Effector memory CD8-positive, alpha-beta T cell (primary cell): Measurements from ENCODE around the gene SLC25A13.
"Not testable (repeated sequence)": the region's sequence is repeated elsewhere in the genome, so short reads cannot be mapped to it uniquely, and the experiment has no call there.

ENCODE experiments used
- ATAC-seq: fragments of 150-1000 bp; cut with Tn5 transposase; replicated peaks from 2 replicates; pipeline ENCODE4 v1.10.0; 2021; ENCODE audit warnings: mild to moderate bottlenecking, moderate library complexity
- DNase-seq, 3 experiments: peaks; one replicate each; pipeline ENCODE4 v3.0.0; 2021
- H3K27ac Mint-ChIP-seq, 2 donors: one replicate each; pipeline ENCODE4 v1.8.0; 2022; ENCODE audit warnings: mild to moderate bottlenecking in 2 of 2, mixed read lengths in 2 of 2, moderate library complexity in 2 of 2
- H3K27me3 Mint-ChIP-seq, 2 donors: one replicate each; pipeline ENCODE4 v1.8.0; 2022; ENCODE audit warnings: mixed read lengths in 2 of 2
- H3K36me3 Mint-ChIP-seq: one replicate; pipeline ENCODE4 v1.8.0; 2022; ENCODE audit warnings: mild to moderate bottlenecking, moderate library complexity, mixed read lengths; ENCODE audit not compliant: insufficient read depth
- H3K4me1 Mint-ChIP-seq, 2 donors: one replicate each; pipeline ENCODE4 v1.8.0; 2022; ENCODE audit warnings: low read depth in 2 of 2, mixed read lengths in 2 of 2
- H3K4me3 Mint-ChIP-seq, 2 donors: one replicate each; pipeline ENCODE4 v1.8.0; 2022; ENCODE audit warnings: mild to moderate bottlenecking in 2 of 2, mixed read lengths in 2 of 2, moderate library complexity in 2 of 2
- H3K9me3 Mint-ChIP-seq, 2 donors: one replicate each; pipeline ENCODE4 v1.8.0; 2022; ENCODE audit warnings: mixed read lengths in 2 of 2

The SLC25A13 gene

DNA sequence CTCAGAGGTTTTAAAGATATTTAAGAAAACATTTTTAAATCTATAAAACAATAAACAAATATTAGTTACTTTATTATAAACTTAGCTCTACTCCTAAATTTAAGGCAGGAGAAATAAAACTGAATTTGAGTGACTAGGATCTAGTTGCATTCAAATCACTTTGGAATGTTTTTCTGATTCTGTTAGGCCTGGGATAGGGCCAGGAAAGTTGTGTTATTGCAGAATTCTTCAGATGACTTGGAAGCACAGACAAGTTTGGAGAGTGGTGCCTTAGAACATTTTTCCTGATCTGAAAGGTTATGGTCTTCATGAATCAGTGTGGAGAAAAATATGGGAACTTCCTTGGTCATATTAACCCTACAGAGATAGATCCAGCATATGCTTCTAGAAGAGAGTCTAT is 15.6 kb upstream of the SLC25A13 start:
- DNase-seq (no peak), ATAC-seq (no peak)
- Mint-ChIP-seq H3K27ac (no peak overlapping the region), H3K4me1 (no peaks in the 10 kb centered on the region), H3K36me3 (no peaks in the 10 kb centered on the region), H3K9me3 (no peaks in the 10 kb centered on the region), H3K27me3 (peaks cover 22 to 32% of the 10 kb centered on the region in 2 donors), H3K4me3 (no peak overlapping the region)

GRCh38 chr7:96332325-96332724 is 10.4 kb upstream of the SLC25A13 start:
- Mint-ChIP-seq H3K27me3 (peaks cover 0 to 12% of the 10 kb centered on the region in 2 donors), H3K4me1 (no peaks in the 10 kb centered on the region), H3K9me3 (no peaks in the 10 kb centered on the region), H3K27ac (no peak overlapping the region), H3K4me3 (no peak overlapping the region), H3K36me3 (no peaks in the 10 kb centered on the region)
- no peak for ATAC-seq
- DNase-seq = no peak

- H3K27me3 Mint-ChIP-seq = peaks cover 0 to 11% of the 10 kb centered on the region in 2 donors
- H3K9me3 Mint-ChIP-seq = no peaks in the 10 kb centered on the region
- no peak overlapping the region for H3K4me3 Mint-ChIP-seq
- no peak for DNase-seq
- no peaks in the 10 kb centered on the region for H3K4me1 Mint-ChIP-seq
- H3K36me3 Mint-ChIP-seq = no peaks in the 10 kb centered on the region
- no peak for ATAC-seq
- H3K27ac Mint-ChIP-seq = no peak overlapping the region
Observed at GRCh38 chr7:96331775-96332174, 9.9 kb upstream of the SLC25A13 start.

DNA sequence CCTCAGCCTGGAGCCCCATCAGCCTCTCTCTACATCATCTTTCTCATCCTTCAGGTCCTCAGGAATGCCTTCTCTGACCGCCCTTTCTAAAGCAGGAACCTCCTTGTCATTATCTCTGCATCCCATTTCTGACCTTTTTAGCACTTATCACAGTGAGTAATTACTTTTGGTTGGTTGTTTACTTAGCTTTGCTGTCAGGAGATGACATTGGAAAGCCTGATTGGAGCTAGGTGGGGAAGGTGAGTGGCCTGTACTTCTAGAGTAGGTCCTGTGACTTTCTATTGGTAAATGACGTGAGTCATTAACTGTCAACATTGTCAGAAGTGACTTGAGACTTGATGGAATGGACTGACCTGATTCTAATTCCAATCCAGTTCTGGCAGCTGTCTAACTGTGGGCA is 9.3 kb upstream of the SLC25A13 start:
- H3K9me3 Mint-ChIP-seq = no peaks in the 10 kb centered on the region
- H3K36me3 Mint-ChIP-seq = no peaks in the 10 kb centered on the region
- no peak for ATAC-seq
- peaks cover 0 to 5% of the 10 kb centered on the region in 2 donors for H3K27me3 Mint-ChIP-seq
- no peaks in the 10 kb centered on the region for H3K4me1 Mint-ChIP-seq
- DNase-seq = no peak
- no peak overlapping the region for H3K27ac Mint-ChIP-seq
- no peak overlapping the region for H3K4me3 Mint-ChIP-seq

DNA sequence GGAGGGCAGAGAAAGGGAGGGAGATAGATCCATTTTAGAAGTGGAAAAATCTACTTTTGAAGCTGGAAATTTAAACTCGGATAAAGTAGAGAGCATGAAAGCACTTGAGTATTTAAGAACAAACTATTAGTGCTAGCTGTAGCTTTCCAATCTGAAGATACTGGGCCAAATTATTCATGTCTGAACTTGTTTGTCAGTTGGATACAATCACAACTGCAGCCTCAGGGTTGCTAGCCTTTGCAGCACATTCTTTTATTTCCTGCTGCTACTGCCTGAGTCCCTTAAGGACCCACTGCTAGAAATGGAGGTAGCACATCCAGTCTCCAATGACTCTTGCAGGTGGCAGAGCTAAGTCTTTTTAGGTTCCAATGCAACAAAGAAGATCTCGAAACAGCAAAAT is 8.3 kb upstream of the SLC25A13 start:
- Mint-ChIP-seq H3K27ac (no peak overlapping the region), H3K9me3 (no peaks in the 10 kb centered on the region), H3K36me3 (no peaks in the 10 kb centered on the region), H3K4me1 (no peaks in the 10 kb centered on the region), H3K27me3 (peaks cover 0 to 4% of the 10 kb centered on the region in 2 donors), H3K4me3 (no peak overlapping the region)
- no peak for ATAC-seq
- no peak for DNase-seq

- Mint-ChIP-seq H3K4me3 (no peak overlapping the region), H3K36me3 (no peaks in the 10 kb centered on the region), H3K9me3 (no peaks in the 10 kb centered on the region), H3K27ac (no peak overlapping the region), H3K27me3 (peaks cover 0 to 4% of the 10 kb centered on the region in 2 donors), H3K4me1 (no peaks in the 10 kb centered on the region)
- ATAC-seq = no peak
- DNase-seq = no peak
Observed at GRCh38 chr7:96329241-96329640, 7.3 kb upstream of the SLC25A13 start.

GRCh38 chr7:96328016-96328415 is 6.1 kb upstream of the SLC25A13 start:
- ATAC-seq (no peak), DNase-seq (no peak)
- peaks cover 0 to 4% of the 10 kb centered on the region in 2 donors for H3K27me3 Mint-ChIP-seq
- H3K9me3 Mint-ChIP-seq = no peaks in the 10 kb centered on the region
- no peak overlapping the region for H3K27ac Mint-ChIP-seq
- no peak overlapping the region for H3K4me3 Mint-ChIP-seq
- H3K36me3 Mint-ChIP-seq = no peaks in the 10 kb centered on the region
- no peaks in the 10 kb centered on the region for H3K4me1 Mint-ChIP-seq

GRCh38 chr7:96327429-96327828 is 5.5 kb upstream of the SLC25A13 start:
- no peaks in the 10 kb centered on the region for H3K4me1 Mint-ChIP-seq
- no peaks in the 10 kb centered on the region for H3K36me3 Mint-ChIP-seq
- no peaks in the 10 kb centered on the region for H3K9me3 Mint-ChIP-seq
- DNase-seq (no peak), ATAC-seq (no peak)
- H3K27ac Mint-ChIP-seq = no peak overlapping the region
- no peak overlapping the region for H3K4me3 Mint-ChIP-seq
- H3K27me3 Mint-ChIP-seq = peaks cover 0 to 2% of the 10 kb centered on the region in 2 donors

GRCh38 chr7:96326752-96327151 is 4.9 kb upstream of the SLC25A13 start:
- H3K27ac Mint-ChIP-seq, H3K27me3 Mint-ChIP-seq, ATAC-seq, H3K36me3 Mint-ChIP-seq, H3K4me1 Mint-ChIP-seq, H3K9me3 Mint-ChIP-seq, H3K4me3 Mint-ChIP-seq, DNase-seq: not testable (repeated sequence)

DNA sequence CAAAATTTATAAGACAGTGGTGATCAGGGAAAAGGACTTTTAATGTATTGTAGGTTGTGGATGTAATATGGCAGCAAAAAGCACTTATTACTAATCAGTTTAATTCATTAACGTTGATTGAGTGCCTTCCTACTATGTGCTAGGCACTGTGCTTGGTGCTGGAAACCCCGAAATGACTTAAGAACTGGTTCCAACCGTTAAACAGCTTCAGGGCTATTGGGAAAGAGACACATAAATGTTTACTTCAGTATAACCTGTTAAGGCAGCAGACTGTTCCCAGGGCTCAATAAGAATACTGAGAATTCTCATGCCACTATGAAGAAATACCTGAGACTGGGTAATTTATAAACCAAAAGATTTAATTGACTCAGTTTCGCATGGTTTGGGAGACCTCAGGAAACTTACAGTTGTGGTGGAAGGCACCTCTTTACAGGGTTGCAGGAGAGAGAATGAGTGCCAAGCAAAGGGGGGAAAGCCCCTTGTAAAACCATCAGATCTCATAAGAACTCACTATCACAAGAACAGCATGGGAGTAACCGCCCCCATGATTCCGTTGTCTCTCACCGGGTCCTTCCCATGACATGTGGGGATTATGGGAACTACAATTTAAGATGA is 1.1 kb upstream of the SLC25A13 start:
- ATAC-seq = no peak
- Mint-ChIP-seq H3K9me3 (no peaks in the 10 kb centered on the region), H3K4me1 (peaks cover 17 to 19% of the 10 kb centered on the region in 2 donors), H3K27ac (no peak overlapping the region), H3K4me3 (peak overlapping the region; percentile 90 to 91), H3K36me3 (no peaks in the 10 kb centered on the region), H3K27me3 (no peaks in the 10 kb centered on the region)
- DNase-seq = no peak

- peak overlapping the region; percentile 91 to 95 for H3K27ac Mint-ChIP-seq
Observed at GRCh38 chr7:96322373-96322695, 436 bp upstream of the SLC25A13 start.

DNA sequence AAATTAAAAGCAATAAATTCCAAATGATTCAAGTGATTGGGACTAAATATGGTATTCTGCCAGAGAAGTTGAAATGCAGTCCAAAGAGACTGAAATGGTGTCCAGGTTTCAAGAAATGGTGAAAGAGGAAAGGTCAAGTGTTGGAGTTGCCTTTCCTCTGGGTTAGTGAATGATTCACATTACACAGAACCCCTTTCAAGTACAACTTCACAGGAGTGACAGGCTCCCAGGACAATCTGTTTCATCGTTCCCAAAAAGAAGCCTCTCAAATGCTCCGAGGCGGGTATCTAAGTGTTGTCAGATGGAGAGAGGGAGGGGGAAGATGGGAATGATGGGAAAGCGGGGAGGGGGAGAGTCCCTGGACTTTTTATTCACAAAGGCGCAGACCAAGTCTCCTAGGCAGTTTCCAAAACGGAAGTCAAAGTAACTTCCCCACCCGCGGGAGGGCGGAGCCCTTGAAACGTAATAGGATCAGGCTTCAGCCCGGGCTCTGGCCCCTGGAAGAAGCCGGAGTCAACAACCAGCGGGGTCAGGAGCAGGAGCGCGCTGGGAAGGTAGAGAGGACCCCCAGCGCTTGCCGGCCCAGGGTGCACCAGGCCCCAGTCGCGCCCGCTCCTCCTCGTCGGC is 754 bp downstream of the SLC25A13 start:
- H3K9me3 Mint-ChIP-seq = no peaks in the 10 kb centered on the region
- no peaks in the 10 kb centered on the region for H3K27me3 Mint-ChIP-seq
- no peaks in the 10 kb centered on the region for H3K36me3 Mint-ChIP-seq
- peak overlapping the region; percentile 91 to 95 for H3K27ac Mint-ChIP-seq
- DNase-seq = peak in 1 of 3 experiments; percentile 17
- ATAC-seq = peak; percentile 3
- peak overlapping the region; percentile 90 to 91 for H3K4me3 Mint-ChIP-seq
- peaks cover 19 to 22% of the 10 kb centered on the region in 2 donors for H3K4me1 Mint-ChIP-seq

More at GRCh38 chr7:96322373-96322695, 436 bp upstream of the SLC25A13 start:
- Mint-ChIP-seq H3K9me3 (no peaks in the 10 kb centered on the region), H3K4me3 (peak overlapping the region; percentile 90 to 91), H3K27me3 (no peaks in the 10 kb centered on the region), H3K4me1 (peaks cover 17 to 19% of the 10 kb centered on the region in 2 donors), H3K36me3 (no peaks in the 10 kb centered on the region)
- no peak for DNase-seq
- no peak for ATAC-seq

- Mint-ChIP-seq H3K4me1 (peaks cover 19 to 24% of the 10 kb centered on the region in 2 donors), H3K9me3 (no peaks in the 10 kb centered on the region), H3K27ac (peak overlapping the region; percentile 91 to 95), H3K36me3 (no peaks in the 10 kb centered on the region), H3K27me3 (no peaks in the 10 kb centered on the region), H3K4me3 (peak overlapping the region; percentile 90 to 91)
- ATAC-seq = no peak
- no peak for DNase-seq
Observed at GRCh38 chr7:96320442-96320841, 1.5 kb downstream of the SLC25A13 start.

DNA sequence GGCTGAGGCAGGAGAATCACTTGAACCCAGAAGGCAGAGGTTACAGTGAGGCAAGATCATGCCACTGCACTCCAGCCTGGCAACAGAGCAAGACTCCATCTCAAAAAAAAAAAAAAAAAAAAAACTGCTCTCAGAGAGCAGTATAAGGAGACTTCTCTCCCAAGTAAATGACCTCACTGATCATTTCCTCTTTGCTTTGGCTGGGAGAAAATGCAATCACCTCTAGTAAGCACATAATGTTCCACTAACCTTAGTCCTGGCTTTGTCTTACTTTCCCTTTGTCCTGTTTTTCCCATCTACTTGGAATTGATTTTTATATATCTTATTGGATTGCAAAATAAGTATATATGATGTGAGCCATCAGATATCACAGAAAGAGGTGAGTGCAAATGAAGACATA is 2.5 kb downstream of the SLC25A13 start:
- H3K4me1 Mint-ChIP-seq = peaks cover 24 to 27% of the 10 kb centered on the region in 2 donors
- H3K4me3 Mint-ChIP-seq = no peak overlapping the region
- ATAC-seq = no peak
- H3K9me3 Mint-ChIP-seq = no peaks in the 10 kb centered on the region
- H3K36me3 Mint-ChIP-seq = no peaks in the 10 kb centered on the region
- no peak overlapping the region for H3K27ac Mint-ChIP-seq
- no peaks in the 10 kb centered on the region for H3K27me3 Mint-ChIP-seq
- no peak for DNase-seq
